HUDEP-2 (cell line): ENCODE results near the gene RBM8A.

Experiments used
- DNase-seq, 76 experiments: peaks; one replicate each; lab custom pipeline; 2025; ENCODE audit not compliant: unreplicated experiment in 76 of 76; lab: John Stamatoyannopoulos, UW

RBM8A gene

DNA sequence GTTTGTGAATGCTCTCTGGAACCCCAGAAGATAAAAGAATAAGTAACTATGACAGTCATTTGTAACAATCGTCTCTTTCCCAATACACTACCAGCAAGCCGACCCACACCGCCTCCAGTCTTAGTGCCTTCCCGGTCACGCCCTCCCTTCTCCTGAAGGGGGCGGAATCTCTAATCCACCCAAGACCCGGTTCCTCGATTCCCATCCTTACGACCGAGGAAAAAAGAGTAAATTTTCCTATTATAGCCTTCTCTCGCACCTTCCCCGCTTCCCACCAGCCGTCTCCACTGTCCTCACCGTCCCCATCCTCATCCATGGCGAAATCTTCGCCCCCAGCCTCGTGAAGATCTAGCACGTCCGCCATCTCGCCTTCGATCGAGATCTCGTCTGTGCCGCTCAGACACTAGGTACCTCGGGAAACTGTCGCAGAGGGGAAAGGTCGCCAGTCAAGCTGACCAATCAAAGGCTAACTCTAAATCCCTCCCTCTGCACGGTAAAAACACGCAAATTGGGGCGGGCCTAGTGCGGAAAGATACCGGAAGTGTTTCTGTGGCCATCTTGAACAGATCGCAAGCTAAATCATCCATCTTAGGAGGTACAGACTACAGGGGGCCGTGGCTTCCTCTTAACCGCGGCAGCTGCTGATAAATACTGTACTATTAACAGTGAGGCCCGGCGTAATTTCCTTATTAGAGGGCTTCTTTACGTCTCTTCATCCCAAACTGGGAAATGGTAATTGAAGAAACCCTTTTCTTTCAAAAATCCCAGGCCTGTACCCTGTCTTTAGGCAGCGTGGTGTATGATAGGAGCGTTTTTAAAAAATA lies at the start of gene RBM8A:
Gene RBM8A, minus strand, starts transcription at position 422 of the 824 bp plus-strand sequence. Its CDS starts 58 bp downstream, at position 364.
- DNase-seq = peak in 75 of 76 experiments; percentile 16 to 98 (median 90)

DNA sequence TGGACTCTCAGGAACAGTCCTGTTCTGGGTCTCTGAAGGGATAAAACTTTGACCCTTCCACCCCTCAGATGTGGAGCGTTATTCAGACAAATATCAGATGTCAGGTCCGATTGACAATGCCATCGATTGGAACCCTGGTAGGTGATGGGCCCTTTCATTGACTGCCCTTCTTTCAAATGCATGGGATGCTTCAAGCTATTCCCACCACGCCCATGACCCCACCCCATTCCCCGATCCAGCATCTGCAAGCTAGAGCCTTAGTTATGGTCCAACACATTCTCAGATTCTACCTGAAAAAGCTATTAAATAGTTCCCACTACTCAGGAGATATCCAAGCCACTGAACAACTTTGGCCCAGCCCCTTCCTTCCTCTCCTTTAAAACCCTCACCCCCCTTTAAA lies 49.7 kb upstream of the RBM8A start:
- DNase-seq = no peak

DNA sequence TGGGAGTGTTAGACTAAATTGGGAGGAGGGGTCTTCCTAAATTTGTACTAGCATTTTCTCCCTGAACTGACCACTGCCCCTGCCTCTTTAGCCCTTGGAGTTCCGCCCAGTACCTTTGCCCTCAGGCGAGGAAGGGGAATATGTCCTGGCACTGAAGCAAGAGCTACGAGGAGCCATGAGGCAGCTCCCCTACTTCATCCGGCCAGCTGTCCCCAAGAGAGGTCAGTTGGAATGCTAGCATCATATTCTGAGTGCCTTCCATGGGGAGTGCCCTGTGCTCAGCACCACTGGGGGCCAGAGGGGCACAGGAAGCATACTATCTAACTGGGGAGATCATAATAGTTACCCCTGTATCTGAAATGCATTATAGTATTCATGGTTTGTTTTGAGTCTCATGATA lies 47.9 kb upstream of the RBM8A start:
- no peak for DNase-seq

DNA sequence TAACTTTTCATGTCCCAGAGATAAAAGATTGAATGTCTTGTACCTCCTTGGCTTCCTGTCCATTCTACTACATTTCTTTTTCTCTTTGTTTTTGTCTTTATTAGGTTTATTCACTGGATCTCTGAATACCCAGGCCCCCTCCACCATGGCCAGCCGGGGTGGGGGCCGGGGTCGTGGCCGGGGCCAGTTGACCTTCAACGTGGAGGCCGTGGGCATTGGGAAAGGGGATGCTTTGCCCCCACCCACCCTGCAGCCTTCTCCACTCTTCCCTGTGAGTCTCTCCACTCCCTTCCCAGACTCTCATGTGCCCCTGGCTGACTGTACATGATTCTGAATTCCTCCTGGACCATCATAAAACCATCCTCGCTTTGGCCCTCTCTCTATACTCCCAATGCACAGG lies 47.4 kb upstream of the RBM8A start:
- DNase-seq = no peak

DNA sequence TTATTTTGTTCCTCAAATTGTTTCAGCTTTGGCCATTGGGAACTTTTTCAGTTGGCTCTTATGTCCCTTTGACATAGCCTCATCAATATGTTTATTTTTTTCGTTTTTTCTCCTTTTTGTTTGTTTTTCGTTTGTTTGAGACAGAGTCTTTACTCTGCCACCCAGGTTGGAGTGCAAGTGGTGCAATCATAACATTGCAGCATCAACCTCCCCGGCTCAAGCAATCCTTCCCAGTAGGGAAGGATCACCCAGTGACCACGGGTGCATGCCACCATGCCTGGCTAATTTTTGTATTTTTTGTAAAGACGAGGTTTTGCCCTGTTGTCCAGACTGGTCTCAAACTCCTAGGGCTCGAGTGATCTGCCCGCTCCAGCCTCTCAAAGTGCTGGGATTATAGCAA lies 45.3 kb upstream of the RBM8A start:
- DNase-seq = no peak

DNA sequence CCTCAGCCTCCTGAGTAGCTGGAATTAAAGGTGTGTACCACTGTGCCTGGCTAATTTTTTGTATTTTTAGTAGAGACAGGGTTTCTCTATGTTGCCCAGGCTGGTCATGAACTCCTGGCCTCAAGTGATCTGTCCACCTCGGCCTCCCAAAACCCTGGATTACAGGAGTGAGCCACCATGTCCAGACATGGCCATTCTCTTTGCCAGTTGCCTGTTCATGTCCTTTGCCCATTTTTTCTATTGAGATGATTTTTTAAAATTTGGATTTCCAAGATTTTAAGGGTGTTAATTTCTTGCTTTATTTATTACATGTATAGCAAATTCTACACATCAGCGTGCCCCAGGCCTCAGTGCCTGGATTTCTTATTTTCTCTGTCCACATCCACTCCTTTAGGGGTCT lies 40.0 kb upstream of the RBM8A start:
- DNase-seq = no peak

DNA sequence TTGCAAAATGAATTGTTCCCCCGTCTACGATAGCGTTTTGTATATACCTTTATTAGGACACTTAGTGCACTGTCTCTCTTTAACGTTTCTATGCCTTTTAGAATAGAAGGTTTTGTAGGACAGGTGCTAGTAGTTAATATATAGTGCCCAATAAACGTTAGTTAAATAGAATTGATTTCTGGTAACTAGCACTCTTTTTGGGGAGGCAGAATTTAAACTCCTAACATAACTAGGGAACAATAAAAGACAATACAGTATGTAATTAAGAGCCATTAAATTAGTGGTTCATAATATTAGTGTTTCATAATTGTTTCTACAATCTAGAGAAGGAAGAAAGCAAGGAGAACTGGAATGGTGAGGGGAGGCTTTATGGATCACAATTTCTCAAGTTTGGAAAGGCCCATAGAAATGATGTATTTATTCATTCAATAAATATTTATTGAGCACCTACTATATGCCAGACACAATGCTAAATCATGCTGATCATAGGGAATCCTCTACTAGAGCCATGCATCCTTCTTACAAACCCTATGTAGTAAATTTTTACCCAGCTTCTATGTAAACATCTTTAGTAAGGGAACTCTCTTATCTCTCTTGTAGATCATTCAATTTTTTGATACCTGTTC lies 37.9 kb upstream of the RBM8A start:
- DNase-seq = no peak

DNA sequence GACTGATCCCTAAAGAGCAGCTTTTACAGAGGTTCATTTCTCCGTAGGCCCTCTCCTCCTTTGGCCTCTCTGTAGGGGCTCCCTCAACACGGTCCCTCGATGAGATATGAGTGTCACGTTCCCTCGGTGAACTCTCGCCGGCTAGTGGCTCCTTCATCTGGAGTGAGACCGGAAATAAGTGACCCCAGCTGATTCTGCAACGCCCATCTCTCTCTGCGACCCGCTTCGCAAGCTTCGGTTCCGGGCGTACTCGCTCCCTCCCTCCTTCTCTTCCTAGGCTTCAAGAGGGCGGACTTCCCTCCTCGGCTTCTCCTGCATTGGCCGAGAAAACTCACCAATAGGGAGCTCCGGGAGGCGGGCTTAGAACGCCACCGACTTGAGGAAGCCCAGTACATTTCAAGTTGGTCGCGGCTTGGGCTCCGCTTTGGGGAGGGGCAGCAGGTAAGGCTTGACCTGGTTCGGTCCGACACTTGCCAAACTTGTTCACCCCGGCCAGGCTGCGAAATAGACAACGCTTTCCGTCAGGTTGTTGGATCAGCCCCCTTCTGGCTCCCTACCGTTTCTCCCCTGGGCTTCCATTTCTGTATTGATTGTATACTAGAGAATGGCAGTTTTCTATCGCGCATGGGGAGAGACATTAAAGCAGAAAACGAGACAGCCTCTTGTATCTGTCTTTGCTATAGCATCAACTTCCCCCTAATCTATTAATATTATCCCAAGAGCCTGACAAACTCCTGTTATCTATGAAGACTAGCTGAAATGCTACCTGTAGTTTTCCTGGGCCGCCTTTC lies 37.2 kb upstream of the RBM8A start, which contains the start of the genes ANKRD34A and POLR3GL:
Gene ANKRD34A, minus strand, starts transcription at position 248 of the 791 bp plus-strand sequence. CDS start 2,816 bp downstream, outside the sequence.
Gene POLR3GL, plus strand, starts transcription at position 363 of the 791 bp plus-strand sequence. CDS start 10,176 bp downstream, outside the sequence.
- peak in 75 of 76 experiments; percentile 51 to 96 (median 88) for DNase-seq

DNA sequence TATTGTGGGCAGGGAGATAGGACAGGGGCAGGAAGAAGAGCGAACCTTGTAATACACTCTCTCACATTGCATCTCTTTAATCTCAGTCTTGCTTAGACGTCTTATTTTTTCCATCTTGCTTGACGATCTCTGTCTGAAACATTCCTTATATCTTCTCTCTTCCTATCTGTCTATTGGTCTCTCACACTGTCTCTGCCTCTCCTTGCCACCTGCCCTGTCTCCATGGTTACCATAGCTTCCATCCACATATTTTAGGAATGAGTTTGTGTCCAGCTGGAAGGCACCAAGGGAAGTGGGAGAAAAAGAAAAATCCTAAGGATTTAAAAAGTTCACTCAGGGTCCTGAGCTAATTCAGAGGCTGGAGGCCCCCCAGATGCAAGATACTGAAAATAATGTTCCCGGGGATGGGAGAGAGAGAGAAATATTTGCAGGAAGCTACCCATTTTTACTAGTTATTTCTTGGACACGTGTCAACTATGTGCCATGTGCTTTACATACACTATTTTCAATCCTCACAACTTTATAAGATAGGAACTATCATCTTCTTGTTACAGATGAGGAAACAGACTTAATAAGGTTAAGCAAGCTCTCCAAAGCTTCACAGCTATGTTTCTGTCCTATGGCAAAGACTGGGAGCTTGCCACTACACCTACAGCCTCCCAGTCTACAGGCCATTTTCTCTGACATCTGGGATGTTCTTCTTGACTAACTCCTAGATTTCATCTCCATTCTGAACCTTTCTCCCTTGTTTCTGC lies 36.2 kb upstream of the RBM8A start:
- DNase-seq = no peak

DNA sequence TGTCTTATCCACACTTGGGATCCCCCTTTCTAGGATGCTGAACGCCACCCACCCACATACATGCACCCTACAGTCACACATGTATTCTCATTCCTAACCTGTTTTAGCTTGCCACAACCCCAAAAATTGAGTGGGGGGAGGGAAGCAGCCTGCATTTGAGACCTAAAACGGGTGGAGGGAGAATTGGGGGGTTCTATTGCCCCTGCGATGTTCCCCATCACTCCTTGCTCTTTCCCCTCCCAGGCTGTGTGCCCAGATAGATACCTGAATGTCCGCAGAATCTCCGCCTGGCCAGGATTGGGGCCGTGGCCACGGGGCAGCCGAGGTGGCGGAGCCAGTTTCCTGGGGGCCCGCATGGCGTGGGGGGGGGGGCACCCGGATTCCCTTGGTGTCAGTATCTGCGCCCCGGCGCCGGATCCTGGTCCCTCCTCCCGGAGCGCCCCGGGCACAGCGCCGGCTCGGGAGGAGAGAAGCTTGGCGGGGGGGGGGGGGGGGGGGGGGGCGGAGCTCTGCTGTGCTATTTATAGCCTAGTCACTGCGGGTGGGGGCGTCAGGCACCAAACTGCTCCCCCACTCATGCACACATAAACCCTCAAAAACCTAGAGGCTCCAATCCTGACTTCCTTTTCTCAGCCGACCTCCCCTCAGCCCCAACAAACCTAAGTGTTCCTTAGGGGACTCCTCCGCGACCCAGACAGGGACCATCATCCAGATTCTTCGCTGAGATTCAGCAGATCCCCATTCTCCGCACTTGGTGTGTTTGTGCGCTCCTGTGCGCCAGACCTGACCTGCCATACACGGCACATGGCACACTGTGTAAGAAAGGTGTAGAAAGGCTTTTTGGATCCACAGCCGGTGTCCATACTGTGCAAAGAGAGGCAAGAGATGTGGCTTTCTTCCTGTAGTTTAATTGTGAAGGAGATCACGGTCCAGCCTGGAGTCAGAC lies 35.1 kb upstream of the RBM8A start:
- no peak for DNase-seq

DNA sequence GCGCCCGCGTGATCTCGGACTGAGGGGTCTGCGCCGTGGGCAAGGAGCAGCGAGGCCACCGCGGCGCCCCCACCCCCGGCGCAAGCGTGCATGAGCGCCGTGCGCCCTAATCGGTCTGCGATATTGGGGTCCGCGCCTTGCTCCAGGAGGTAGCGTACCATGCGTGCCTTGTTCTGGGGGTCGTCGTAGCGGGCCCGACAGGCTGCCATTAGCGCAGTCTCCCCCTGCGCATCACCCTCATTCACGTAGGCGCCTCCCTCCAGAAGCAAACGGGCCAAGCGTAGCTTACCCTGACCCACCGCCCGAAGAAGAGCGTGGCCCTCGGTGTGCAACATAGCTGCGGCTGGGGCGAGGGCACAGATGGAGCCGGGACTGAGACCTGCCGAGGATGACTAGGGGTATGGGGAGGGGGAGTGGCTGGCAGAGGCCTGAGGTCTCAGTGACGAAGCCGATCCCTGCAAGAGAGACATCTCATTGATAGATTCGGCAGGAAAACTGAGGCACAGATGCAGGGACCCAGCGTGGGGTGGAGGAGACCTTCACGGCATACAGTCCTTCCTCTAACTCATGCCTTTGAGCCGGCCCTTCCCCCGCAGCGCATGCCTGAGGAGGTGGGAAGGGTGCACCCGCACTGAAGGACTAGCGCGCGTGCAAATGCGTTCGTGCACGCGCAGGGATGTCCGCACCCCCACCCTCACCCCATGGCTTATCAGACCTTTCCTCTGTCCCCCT lies 34.3 kb upstream of the RBM8A start:
- DNase-seq = peak in 4 of 76 experiments; percentile 13 to 31 (median 24)

DNA sequence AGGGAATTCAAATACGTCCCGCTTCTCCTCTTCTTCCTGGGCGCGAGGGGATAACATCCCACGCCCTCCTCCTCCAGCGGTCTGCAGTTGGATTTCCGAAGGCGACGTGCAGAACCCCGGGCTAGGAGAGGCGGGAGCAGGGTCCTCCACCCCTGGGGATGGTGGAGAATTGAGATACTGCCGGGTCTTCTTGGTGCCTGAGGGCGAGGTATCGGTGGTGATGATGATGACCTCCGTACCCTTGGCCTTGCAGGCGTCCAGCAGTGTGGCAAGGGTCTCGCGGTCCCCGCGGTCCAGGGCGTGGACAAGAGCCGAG lies 33.8 kb upstream of the RBM8A start:
- no peak for DNase-seq

DNA sequence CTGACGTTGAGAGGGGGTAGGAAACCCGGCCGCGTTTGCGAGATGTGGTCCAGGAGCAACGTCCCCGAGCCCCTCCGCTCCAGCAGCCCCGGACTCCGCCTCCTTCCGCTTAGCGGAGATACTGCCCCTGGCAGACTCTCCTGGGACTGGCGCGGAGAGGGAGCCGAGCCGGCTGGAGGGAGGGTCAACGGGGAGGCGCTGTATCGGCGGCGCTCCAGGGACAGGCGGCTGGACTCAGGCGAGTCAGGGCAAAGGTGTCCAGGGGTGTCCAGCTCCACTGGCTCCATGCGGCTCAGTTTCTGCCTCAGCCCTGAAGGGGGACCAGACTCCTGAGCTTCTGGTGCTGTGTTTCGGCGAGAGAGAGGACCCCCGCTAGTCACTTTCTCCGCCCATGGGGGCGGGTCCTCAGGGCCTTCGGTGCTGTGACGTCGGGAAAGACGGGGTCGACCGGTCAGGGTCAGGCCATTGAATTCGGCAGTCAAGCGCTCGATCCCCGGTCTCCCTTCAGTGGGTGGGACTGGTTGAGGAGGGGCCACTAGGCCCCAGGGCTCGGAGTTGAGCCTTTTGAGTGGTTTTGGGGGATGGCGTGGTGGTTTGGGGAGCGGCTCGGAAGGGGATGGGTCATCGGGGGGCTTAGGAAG lies 33.3 kb upstream of the RBM8A start:
- DNase-seq = peak in 37 of 76 experiments; percentile 7 to 66 (median 44)

DNA sequence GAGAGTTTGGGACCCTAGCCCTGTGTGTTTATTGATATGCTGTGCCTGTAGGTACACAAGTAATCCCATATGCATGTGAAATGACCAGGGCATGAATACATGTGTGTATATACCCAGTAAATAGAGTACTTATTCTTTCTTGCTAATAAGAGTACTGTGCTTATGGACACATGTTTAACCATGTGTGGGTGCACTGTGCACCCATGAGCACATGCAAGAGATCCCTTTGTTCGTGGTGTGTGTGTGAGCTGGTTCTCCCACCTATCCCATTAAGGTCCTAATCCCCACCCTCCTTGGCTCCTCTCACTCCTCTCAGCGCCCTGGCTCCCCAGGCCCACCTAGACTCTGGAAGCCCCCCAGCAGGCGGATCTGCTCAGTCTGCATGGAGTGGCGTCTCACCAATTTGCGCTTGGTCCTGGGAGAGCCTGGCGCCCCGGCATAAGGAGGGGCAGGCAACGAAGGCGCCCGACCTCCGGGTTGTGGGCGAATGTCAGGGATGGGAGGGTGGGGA lies 32.7 kb upstream of the RBM8A start:
- DNase-seq = no peak

DNA sequence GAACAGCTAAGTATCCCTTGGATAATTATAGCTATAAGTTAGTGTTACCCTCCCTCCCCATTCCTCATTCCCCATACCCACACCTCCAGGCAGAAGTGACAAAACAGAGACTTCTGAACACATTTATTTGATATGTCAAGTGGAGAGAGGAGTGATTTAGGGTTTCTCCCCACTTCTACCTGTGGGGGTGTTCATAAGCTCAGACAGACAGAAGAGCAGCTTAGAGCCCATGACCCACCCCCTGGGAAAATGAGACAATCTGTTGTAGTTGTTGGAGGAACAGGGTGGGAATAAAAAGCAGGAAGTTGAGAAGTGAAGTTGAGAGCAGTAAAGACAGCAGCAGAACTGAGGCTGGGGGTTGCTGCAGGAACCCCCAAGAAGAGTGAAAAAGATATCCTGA lies 32.0 kb upstream of the RBM8A start:
- DNase-seq = no peak

DNA sequence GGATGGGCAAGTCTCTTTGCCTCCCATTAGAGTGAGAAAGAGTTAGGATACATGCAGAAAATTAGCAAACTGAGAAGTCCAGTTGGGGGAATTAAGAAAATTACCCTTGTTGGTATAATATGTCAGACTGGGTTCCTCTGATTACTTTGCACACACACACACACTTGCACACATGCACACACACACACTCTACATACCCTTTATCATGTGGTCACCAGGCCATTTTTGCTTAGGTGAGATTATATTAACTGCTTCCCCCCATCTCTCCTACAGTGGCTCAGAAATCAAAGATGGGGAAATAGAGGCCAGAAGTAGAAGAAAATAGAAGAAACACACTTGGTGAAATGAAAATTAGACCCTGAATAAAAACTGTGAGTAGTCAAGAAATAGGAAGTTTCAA lies 31.4 kb upstream of the RBM8A start:
- no peak for DNase-seq

DNA sequence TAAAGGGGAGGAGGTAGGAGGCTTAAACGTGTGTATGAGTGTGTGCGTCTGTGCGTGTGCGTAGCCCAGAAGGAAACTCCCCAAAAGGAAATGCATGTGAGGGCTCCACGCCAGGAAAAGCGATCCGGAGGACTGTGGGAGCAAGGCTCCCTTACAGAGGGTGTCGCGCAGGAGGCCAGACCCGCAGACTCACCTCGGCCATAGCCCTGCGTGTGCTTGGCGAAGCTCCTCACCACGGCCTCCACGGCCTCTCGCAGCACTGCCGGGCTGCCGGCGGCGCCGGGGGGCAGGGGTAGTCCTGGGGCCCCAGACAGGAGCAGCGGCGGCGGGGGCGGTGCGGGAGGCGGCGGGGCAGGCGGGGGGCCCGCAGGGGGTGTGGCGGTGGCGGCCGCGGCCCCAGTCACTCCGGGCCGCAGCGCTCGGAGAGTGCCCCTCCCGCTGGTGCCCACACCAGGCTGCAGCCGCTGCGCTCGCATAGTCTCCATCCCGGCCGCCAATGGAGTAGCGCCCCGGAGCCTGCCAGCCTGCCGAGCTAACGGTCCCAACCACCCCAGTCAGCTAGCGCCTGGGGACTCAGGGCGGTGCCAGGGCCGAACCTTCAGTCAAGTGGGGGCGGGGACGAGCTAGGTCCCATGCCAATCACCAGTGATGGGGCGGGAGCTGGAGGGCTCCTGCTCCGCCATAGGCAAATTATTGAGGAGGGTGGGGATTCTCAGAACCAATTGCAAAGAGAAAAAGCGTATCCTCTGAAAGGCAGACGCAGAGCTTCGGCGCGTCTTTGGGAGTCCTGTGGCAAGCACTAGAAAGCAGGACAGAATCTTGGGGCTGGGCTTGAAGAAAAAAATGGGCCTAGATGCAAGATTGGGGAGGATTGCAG lies 30.4 kb upstream of the RBM8A start, which contains the start of gene LIX1L:
Gene LIX1L, minus strand, starts transcription at position 575 of the 877 bp plus-strand sequence. Its CDS starts 90 bp downstream, at position 485.
- DNase-seq = peak in 75 of 76 experiments; percentile 57 to 98 (median 95)
